Gastrocnemius medialis (tissue), 4 donors: ENCODE measurements around the gene PELI3.

Source experiments
- POLR2A ChIP-seq, 2 donors: fragments of 450-650 bp; IDR thresholded peaks; one replicate each; pipeline ENCODE4 v1.6.1; 2017; ENCODE audit warnings: antibody characterized with exemption in 2 of 2, mild to moderate bottlenecking in 2 of 2, moderate library complexity in 2 of 2
- TF ChIP-seq, protein P1 (sequence below), 5 experiments: fragments of 450-650 bp in 3 of 5; fragments of 200-600 bp in 2 of 5; sonication (generic) in 2 of 5; IDR thresholded peaks in 4 of 5; conservative IDR thresholded peaks in 1 of 5; 1 replicate in 4 of 5; 2 replicates in 1 of 5; pipeline ENCODE4 v1.5.1; 2016 to 2019; ENCODE audit warnings: antibody characterized with exemption in 5 of 5, mild to moderate bottlenecking in 3 of 5, moderate library complexity in 3 of 5

DNA sequence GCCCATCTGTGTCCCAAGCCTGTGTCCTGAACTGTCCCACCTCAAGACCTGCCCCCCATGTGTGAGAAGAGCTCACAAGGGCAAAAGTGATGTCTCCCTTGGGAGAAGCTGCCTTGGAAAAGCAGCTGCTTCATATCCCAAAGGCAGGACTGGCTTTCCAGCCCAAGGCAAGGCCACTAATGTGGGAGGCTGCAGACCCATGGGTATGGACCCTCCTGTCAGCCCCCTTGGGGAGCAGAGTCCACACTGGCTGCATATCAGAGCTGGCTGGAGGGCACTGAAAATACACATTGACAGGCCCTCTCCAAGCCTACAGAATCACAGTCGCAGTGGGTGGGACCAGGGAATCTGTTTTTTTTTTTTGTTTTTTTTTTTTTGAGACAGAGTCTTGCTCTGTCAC, 2.7 kb downstream of the PELI3 start:
- TF ChIP-seq, protein P1, sequence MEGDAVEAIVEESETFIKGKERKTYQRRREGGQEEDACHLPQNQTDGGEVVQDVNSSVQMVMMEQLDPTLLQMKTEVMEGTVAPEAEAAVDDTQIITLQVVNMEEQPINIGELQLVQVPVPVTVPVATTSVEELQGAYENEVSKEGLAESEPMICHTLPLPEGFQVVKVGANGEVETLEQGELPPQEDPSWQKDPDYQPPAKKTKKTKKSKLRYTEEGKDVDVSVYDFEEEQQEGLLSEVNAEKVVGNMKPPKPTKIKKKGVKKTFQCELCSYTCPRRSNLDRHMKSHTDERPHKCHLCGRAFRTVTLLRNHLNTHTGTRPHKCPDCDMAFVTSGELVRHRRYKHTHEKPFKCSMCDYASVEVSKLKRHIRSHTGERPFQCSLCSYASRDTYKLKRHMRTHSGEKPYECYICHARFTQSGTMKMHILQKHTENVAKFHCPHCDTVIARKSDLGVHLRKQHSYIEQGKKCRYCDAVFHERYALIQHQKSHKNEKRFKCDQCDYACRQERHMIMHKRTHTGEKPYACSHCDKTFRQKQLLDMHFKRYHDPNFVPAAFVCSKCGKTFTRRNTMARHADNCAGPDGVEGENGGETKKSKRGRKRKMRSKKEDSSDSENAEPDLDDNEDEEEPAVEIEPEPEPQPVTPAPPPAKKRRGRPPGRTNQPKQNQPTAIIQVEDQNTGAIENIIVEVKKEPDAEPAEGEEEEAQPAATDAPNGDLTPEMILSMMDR (IDR thresholded peaks at IDR 0.05 in 4 of 5, conservative IDR thresholded peaks at IDR 0.05 in 1 of 5): no peak
- no peak for TF ChIP-seq POLR2A (IDR thresholded peaks at IDR 0.05)
